Liver (tissue), 9 donors: ENCODE measurements around the gene PARVB. TPM values are rescaled to one million over a fixed set of nuclear protein-coding genes. Genes with fewer than 3 reads are reported as not detected.

ENCODE experiments used
- DNase-seq: peaks from one replicate; pipeline ENCODE4 v3.0.0-alpha.2; 2017; ENCODE audit warnings: low spot score
- H3K27ac ChIP-seq, 2 donors: one replicate each; pipeline ENCODE4 v1.7.0; 2013; ENCODE audit warnings: inconsistent platforms in 2 of 2, low read length in 2 of 2, control low read depth in 1 of 2, low read depth in 1 of 2, mild to moderate bottlenecking in 1 of 2
- H3K27me3 ChIP-seq, 4 donors: one replicate each; pipeline versions ENCODE4 v1.6.1 to v1.7.0; 2013; ENCODE audit warnings: low read length in 3 of 4, inconsistent platforms in 1 of 4, mild to moderate bottlenecking in 1 of 4, moderate library complexity in 1 of 4; ENCODE audit not compliant: control insufficient read depth in 4 of 4, insufficient read depth in 4 of 4
- H3K36me3 ChIP-seq, 4 donors: one replicate each; pipeline versions ENCODE4 v1.6.1 to v1.7.0; 2013; ENCODE audit warnings: low read length in 3 of 4, mild to moderate bottlenecking in 3 of 4, low read depth in 1 of 4, moderate library complexity in 1 of 4; ENCODE audit not compliant: control insufficient read depth in 4 of 4, insufficient read depth in 3 of 4
- H3K4me1 ChIP-seq, 4 donors: one replicate each; pipeline versions ENCODE4 v1.6.1 to v1.7.0; 2013; ENCODE audit warnings: low read length in 3 of 4, mild to moderate bottlenecking in 3 of 4, moderate library complexity in 1 of 4; ENCODE audit not compliant: control insufficient read depth in 4 of 4, insufficient read depth in 4 of 4
- H3K4me3 ChIP-seq, 3 donors: one replicate each; pipeline versions ENCODE4 v1.6.1 to v1.7.0; 2013; ENCODE audit warnings: low read length in 3 of 3, control low read depth in 1 of 3, low read depth in 1 of 3, mild to moderate bottlenecking in 1 of 3
- H3K9ac ChIP-seq, 2 donors: one replicate each; pipeline ENCODE4 v1.7.0; 2013; ENCODE audit warnings: low read length in 2 of 2, mild to moderate bottlenecking in 2 of 2, moderate library complexity in 2 of 2, control low read depth in 1 of 2, low read depth in 1 of 2
- H3K9me3 ChIP-seq, 4 donors: one replicate each; pipeline versions ENCODE4 v1.6.1 to v1.7.0; 2013; ENCODE audit warnings: low read length in 3 of 4; ENCODE audit not compliant: control insufficient read depth in 4 of 4
- ATF3 ChIP-seq: IDR thresholded peaks from 2 replicates; pipeline ENCODE4 v1.6.1; 2016; ENCODE audit warnings: antibody characterized with exemption
- CTCF ChIP-seq: fragments of 150-350 bp; IDR thresholded peaks from 2 replicates; pipeline ENCODE4 v1.5.1; 2017; ENCODE audit warnings: improper control_type of control experiment, low read depth, low read length; ENCODE audit not compliant: missing input control
- EGR1 ChIP-seq, 2 donors: IDR thresholded peaks; 2 replicates each; pipeline ENCODE4 v1.6.1; 2016 to 2018; ENCODE audit warnings: antibody characterized with exemption in 2 of 2, low read depth in 2 of 2
- FOXA1 ChIP-seq: IDR thresholded peaks from 2 replicates; pipeline ENCODE4 v1.6.1; 2016; ENCODE audit warnings: antibody characterized with exemption
- FOXA2 ChIP-seq: IDR thresholded peaks from 2 replicates; pipeline ENCODE4 v1.6.1; 2016; ENCODE audit warnings: antibody characterized with exemption
- GABPA ChIP-seq, 2 donors: IDR thresholded peaks in 1 of 2; conservative IDR thresholded peaks in 1 of 2; 2 replicates each; pipeline ENCODE4 v1.6.1; 2016; ENCODE audit warnings: antibody characterized with exemption in 2 of 2, mild to moderate bottlenecking in 1 of 2, moderate library complexity in 1 of 2
- JUND ChIP-seq, 2 donors: IDR thresholded peaks; 2 replicates each; pipeline ENCODE4 v1.6.1; 2016; ENCODE audit warnings: antibody characterized with exemption in 2 of 2
- MAX ChIP-seq: IDR thresholded peaks from 2 replicates; pipeline ENCODE4 v1.6.1; 2016; ENCODE audit warnings: antibody characterized with exemption
- NR2F2 ChIP-seq: IDR thresholded peaks from 2 replicates; pipeline ENCODE4 v1.6.1; 2016; ENCODE audit warnings: antibody characterized with exemption
- RAD21 ChIP-seq, 2 donors: IDR thresholded peaks; 2 replicates each; pipeline ENCODE4 v1.6.1; 2016; ENCODE audit warnings: antibody characterized with exemption in 2 of 2, mild to moderate bottlenecking in 2 of 2
- RXRA ChIP-seq, 2 donors: IDR thresholded peaks; 2 replicates each; pipeline ENCODE4 v1.6.1; 2017 to 2018; ENCODE audit warnings: antibody characterized with exemption in 2 of 2, mild to moderate bottlenecking in 1 of 2
- SP1 ChIP-seq: IDR thresholded peaks from 2 replicates; pipeline ENCODE4 v1.6.1; 2018; ENCODE audit warnings: antibody characterized with exemption, mild to moderate bottlenecking
- YY1 ChIP-seq: IDR thresholded peaks from 2 replicates; pipeline ENCODE4 v1.6.1; 2016; ENCODE audit warnings: antibody characterized with exemption, mild to moderate bottlenecking
- ZBTB33 ChIP-seq: IDR thresholded peaks from 2 replicates; pipeline ENCODE4 v1.6.1; 2016; ENCODE audit warnings: antibody characterized with exemption
- WGBS: extraction: QIAGEN DNeasy Blood & Tissue Kit; methylation state at CpG from one replicate; pipeline ENCODE4 v1.1.7; 2013; 5-methylcytosine and 5-hydroxymethylcytosine counted together
- polyA plus RNA-seq, 2 donors: library from polyadenylated mRNA; stranded (reverse) in 1 of 2; unstranded in 1 of 2; fragments of 200-250 nt in 1 of 2; fragments of >200 nt in 1 of 2; fragmentation: Nextera tagmentation in 1 of 2; extraction: Ambion mirVana in 1 of 2; gene quantifications; one replicate each; pipeline versions ENCODE4 v1.2.1 to v1.2.3, GENCODE V29; 2013 to 2015
- total RNA-seq, 2 donors: library from RNA; depleted of rRNA; stranded (reverse); fragments of >200 nt; gene quantifications; one replicate each; pipeline ENCODE4 v1.2.3, GENCODE V29; 2014
- donor health status: healthy.
- donor health status: healthy.
- donor health status: healthy.
- donor health status: healthy.
- donor health status: healthy.

The PARVB gene
- total and polyA plus RNA-seq, 4 donors = 3.2 to 55.5 (median 17.7) TPM

GRCh38 chr22:44167501-44167900 lies 143.4 kb downstream of the PARVB start:
- H3K9me3 ChIP-seq = no peaks in the 10 kb centered on the region
- no peak for DNase-seq
- H3K9ac ChIP-seq = no peak overlapping the region
- no peaks in the 10 kb centered on the region for H3K4me1 ChIP-seq
- no peaks in the 10 kb centered on the region for H3K27me3 ChIP-seq
- no peak overlapping the region for H3K4me3 ChIP-seq
- TF ChIP-seq RXRA (IDR thresholded peaks at IDR 0.05) (no peak), SP1 (no peak), FOXA1 (no peak), YY1 (no peak), ZBTB33 (no peak), NR2F2 (no peak)
- no peaks in the 10 kb centered on the region for H3K36me3 ChIP-seq
- no peak overlapping the region for H3K27ac ChIP-seq
- 80% methylated on average over 12 of the region's 12 CpGs for WGBS

- no peak for DNase-seq
- Histone ChIP-seq H3K36me3 (no peaks in the 10 kb centered on the region), H3K27me3 (no peaks in the 10 kb centered on the region), H3K27ac (no peak overlapping the region), H3K9me3 (no peaks in the 10 kb centered on the region), H3K9ac (no peak overlapping the region), H3K4me1 (no peaks in the 10 kb centered on the region), H3K4me3 (no peak overlapping the region)
- WGBS = 90% methylated on average over 13 of the region's 13 CpGs
- TF ChIP-seq ATF3 (no peak), MAX (no peak), CTCF (no peak), EGR1 (IDR thresholded peaks at IDR 0.05; ENCODE audit: low read depth in 2 of 2) (no peak), RXRA (IDR thresholded peaks at IDR 0.05) (no peak), RAD21 (IDR thresholded peaks at IDR 0.05) (no peak), GABPA (IDR thresholded peaks at IDR 0.05 in 1 of 2, conservative IDR thresholded peaks at IDR 0.05 in 1 of 2) (no peak), SP1 (no peak), ZBTB33 (no peak), JUND (IDR thresholded peaks at IDR 0.05) (no peak), FOXA2 (no peak)
Observed at GRCh38 chr22:44168206-44168605, 144.1 kb downstream of the PARVB start.
